KMS-11 (cell line): ENCODE data around the gene GEMIN8.

Experiments
- H2AFZ ChIP-seq: fragments of 200-600 bp; sonication (generic); 2 replicates; pipeline ENCODE4 v1.6.1; 2016; ENCODE audit warnings: antibody characterized with exemption, mixed run types, low read depth
- H3K27ac ChIP-seq: fragments of 200-600 bp; sonication (generic); 2 replicates; pipeline ENCODE4 v1.6.1; 2016; ENCODE audit warnings: mild to moderate bottlenecking, mixed run types
- H3K27me3 ChIP-seq: fragments of 200-600 bp; sonication (generic); 2 replicates; pipeline ENCODE4 v1.6.1; 2017; ENCODE audit warnings: mild to moderate bottlenecking, low read depth, mixed run types, moderate library complexity; ENCODE audit not compliant: insufficient read depth
- H3K36me3 ChIP-seq: fragments of 200-600 bp; sonication (generic); 2 replicates; pipeline ENCODE4 v1.6.1; 2017; ENCODE audit warnings: mild to moderate bottlenecking, mixed run types; ENCODE audit not compliant: insufficient read depth
- H3K4me1 ChIP-seq: fragments of 200-600 bp; sonication (generic); 2 replicates; pipeline ENCODE4 v1.6.1; 2016; ENCODE audit warnings: mild to moderate bottlenecking, low read depth, mixed run types; ENCODE audit not compliant: poor library complexity, severe bottlenecking
- H3K4me2 ChIP-seq: fragments of 200-600 bp; sonication (generic); 2 replicates; pipeline ENCODE4 v1.7.0; 2016; ENCODE audit warnings: mild to moderate bottlenecking, mixed run types
- H3K4me3 ChIP-seq: fragments of 200-600 bp; sonication (generic); IDR thresholded peaks from 2 replicates; pipeline ENCODE4 v1.6.1; 2017; ENCODE audit warnings: low read depth, low read length, mixed read lengths; ENCODE audit not compliant: insufficient read depth
- H3K79me2 ChIP-seq: fragments of 200-600 bp; sonication (generic); 2 replicates; pipeline ENCODE4 v1.6.1; 2016; ENCODE audit warnings: low read depth, mixed run types; ENCODE audit not compliant: insufficient read depth
- H3K9ac ChIP-seq: fragments of 200-600 bp; sonication (generic); 2 replicates; pipeline ENCODE4 v1.6.1; 2016; ENCODE audit warnings: mild to moderate bottlenecking, mixed run types
- H4K20me1 ChIP-seq: fragments of 200-600 bp; sonication (generic); 2 replicates; pipeline ENCODE4 v1.6.1; 2016; ENCODE audit warnings: mild to moderate bottlenecking, mixed run types; ENCODE audit not compliant: insufficient read depth
- TF ChIP-seq, protein P1 (sequence below): fragments of 200-600 bp; sonication (generic); conservative IDR thresholded peaks from 2 replicates; pipeline ENCODE4 v1.6.1; 2017; ENCODE audit warnings: low read depth, mild to moderate bottlenecking, antibody characterized with exemption, low read length, moderate library complexity, mixed read lengths

Gene GEMIN8

DNA sequence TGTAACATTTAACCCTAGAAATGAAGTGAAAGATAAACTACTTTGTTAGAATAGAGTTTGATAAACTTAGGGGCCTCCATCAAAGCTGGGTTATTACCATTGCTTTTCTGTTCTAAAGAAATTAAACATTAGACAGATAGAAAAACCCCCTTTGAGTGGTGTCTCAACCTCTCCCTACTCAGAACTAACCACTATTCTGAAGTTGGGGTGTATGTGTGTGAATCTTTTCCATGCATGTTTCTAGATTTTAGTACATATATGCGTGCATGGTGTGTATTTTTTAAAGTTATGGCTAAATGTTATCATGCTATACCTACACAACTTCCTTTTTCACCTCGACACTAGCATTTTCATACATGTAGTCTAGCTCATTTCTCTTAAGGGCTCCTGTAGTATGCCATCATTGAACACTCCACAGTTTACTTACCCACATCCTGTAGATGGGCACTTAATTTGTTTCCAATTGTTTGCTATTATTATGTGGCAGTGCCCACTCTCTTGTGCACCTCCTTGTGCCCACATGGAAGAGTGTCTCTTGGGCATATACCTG lies 25.7 kb downstream of the GEMIN8 start:
- no peaks in the 10 kb centered on the region for H4K20me1 ChIP-seq
- H3K79me2 ChIP-seq = no peaks in the 10 kb centered on the region
- no peak overlapping the region for H3K9ac ChIP-seq
- H3K4me2 ChIP-seq = no peak overlapping the region
- TF ChIP-seq, protein P1, sequence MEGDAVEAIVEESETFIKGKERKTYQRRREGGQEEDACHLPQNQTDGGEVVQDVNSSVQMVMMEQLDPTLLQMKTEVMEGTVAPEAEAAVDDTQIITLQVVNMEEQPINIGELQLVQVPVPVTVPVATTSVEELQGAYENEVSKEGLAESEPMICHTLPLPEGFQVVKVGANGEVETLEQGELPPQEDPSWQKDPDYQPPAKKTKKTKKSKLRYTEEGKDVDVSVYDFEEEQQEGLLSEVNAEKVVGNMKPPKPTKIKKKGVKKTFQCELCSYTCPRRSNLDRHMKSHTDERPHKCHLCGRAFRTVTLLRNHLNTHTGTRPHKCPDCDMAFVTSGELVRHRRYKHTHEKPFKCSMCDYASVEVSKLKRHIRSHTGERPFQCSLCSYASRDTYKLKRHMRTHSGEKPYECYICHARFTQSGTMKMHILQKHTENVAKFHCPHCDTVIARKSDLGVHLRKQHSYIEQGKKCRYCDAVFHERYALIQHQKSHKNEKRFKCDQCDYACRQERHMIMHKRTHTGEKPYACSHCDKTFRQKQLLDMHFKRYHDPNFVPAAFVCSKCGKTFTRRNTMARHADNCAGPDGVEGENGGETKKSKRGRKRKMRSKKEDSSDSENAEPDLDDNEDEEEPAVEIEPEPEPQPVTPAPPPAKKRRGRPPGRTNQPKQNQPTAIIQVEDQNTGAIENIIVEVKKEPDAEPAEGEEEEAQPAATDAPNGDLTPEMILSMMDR = no peak
- no peaks in the 10 kb centered on the region for H3K27me3 ChIP-seq
- H3K4me3 ChIP-seq = no peak overlapping the region
- no peak overlapping the region for H2AFZ ChIP-seq
- no peak overlapping the region for H3K27ac ChIP-seq
- no peaks in the 10 kb centered on the region for H3K36me3 ChIP-seq
- no peaks in the 10 kb centered on the region for H3K4me1 ChIP-seq

DNA sequence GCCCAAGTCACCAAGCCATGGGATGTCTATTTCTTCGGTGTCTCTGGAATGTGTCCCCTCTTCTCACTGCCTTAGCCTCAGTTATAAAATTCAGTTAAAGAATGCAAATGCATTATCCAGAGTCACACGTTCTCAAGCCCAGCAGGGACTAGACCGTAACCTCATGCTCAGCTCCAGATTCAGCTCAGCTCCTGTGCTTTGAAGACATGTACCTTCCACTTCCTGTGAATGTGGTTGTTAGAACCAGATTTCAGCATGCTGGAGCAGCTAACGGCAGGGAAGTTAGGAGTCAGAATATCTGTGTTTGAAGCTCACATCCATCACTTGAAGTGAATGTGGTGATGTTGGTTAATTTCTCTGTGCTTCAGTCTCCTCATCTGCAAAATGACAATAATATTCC lies 26.7 kb downstream of the GEMIN8 start:
- no peaks in the 10 kb centered on the region for H3K79me2 ChIP-seq
- TF ChIP-seq, protein P1 = no peak
- no peak overlapping the region for H3K4me2 ChIP-seq
- H3K36me3 ChIP-seq = no peaks in the 10 kb centered on the region
- H3K4me1 ChIP-seq = no peaks in the 10 kb centered on the region
- no peak overlapping the region for H3K27ac ChIP-seq
- no peak overlapping the region for H3K4me3 ChIP-seq
- H4K20me1 ChIP-seq = no peaks in the 10 kb centered on the region
- H3K9ac ChIP-seq = no peak overlapping the region
- no peaks in the 10 kb centered on the region for H3K27me3 ChIP-seq
- H2AFZ ChIP-seq = no peak overlapping the region

GRCh38 chrX:13996650-13997049 lies 33.0 kb downstream of the GEMIN8 start:
- Histone ChIP-seq H4K20me1 (no peaks in the 10 kb centered on the region), H3K4me2 (no peak overlapping the region), H3K36me3 (no peaks in the 10 kb centered on the region), H3K79me2 (no peaks in the 10 kb centered on the region), H3K27ac (no peak overlapping the region), H3K4me1 (no peaks in the 10 kb centered on the region), H3K9ac (no peak overlapping the region), H2AFZ (no peak overlapping the region), H3K4me3 (no peak overlapping the region), H3K27me3 (no peaks in the 10 kb centered on the region)
- TF ChIP-seq, protein P1 = no peak

DNA sequence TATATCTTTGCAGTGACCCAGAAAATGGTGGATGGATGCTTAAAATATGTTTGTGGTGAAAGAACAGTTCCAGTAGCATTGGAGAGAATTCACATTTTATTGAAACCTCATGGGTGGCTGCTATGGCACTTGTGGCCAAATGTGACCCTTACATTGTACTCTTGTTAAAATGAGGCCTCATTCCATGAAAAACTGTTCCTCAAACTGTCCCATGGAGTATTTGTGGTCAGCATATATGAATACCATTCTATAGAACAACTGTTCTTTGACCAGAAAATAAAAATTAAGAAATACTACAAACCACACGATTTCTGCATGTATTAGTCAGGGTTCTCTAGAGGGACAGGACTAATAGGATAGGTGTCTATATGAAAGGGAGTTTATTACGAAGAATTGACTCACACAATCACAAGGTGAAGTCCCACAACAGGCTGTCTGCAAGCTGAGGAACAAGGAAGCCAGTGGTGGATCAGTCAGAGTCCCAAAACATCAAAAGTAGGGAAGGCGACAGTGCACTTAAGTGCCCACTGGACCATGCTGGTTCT lies 35.1 kb downstream of the GEMIN8 start:
- Histone ChIP-seq H4K20me1 (no peaks in the 10 kb centered on the region), H3K4me3 (no peak overlapping the region), H3K9ac (no peak overlapping the region), H3K4me2 (no peak overlapping the region), H3K4me1 (no peaks in the 10 kb centered on the region), H2AFZ (no peak overlapping the region), H3K27me3 (no peaks in the 10 kb centered on the region), H3K79me2 (no peaks in the 10 kb centered on the region), H3K27ac (no peak overlapping the region), H3K36me3 (no peaks in the 10 kb centered on the region)
- TF ChIP-seq, protein P1 = no peak
